CD4-positive, alpha-beta T cell treated with Interleukin-4 for 1 hour (primary cell): ENCODE measurements around the gene DRC1.
A peak's percentile ranks its signal among the peaks of the same experiment; 100 is the strongest.

Experiments
- DNase-seq, 2 donors: peaks; one replicate each; pipeline ENCODE4 v3.0.0-alpha.2; 2020 to 2022

Gene DRC1

GRCh38 chr2:26400723-26401122 lies 997 bp upstream of the DRC1 start:
- no peak for DNase-seq

- DNase-seq, result no peak
These were observed 5.8 kb downstream of the DRC1 start for GRCh38 chr2:26407526-26407925.

- DNase-seq, result no peak
These were observed 8.1 kb downstream of the DRC1 start for GRCh38 chr2:26409785-26410184.

- DNase-seq, result no peak
These were observed 9.1 kb downstream of the DRC1 start for GRCh38 chr2:26410764-26411243.

DNA sequence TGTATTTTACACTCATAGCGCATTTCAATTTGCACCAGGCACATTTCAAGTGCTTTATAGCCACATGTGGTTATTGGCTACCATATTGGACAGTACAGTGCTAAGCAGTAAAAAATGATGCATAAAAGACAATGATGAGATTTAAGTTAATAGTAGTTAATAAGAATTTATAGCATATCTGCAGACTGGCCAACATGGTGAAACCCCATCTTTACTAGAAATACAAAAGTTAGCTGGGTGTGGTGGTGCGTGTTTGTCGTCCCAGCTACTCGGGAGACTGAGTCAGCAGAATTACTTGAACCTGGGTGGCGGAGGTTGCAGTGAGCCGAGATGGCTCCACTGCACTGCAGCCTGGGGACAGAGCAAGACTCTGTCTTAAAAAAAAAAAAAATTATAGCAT lies 9.7 kb downstream of the DRC1 start:
- no peak for DNase-seq

GRCh38 chr2:26412091-26412673 lies 10.5 kb downstream of the DRC1 start:
- DNase-seq, result peak in 1 of 2 donors; percentile 16

GRCh38 chr2:26414311-26414710 lies 12.6 kb downstream of the DRC1 start:
- no peak for DNase-seq

DNA sequence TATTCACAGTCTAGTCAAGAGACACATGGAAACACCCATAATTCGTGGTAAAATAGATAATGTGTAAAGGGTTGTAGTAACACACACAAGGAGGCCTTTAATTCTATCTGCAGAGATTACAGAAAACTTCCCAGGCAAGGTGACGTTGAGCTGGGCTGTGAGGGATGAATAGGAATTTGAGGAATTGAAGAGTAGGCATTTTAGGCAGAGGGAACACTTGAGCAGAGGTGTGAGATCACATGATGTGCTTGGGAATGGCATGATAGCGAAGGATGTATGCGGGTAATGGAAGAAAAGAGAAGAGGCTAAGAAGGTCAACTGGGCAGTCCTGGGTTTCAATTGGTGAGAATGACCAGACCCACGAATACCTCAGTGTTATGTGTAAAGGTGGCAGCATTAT lies 20.2 kb downstream of the DRC1 start:
- no peak for DNase-seq

DNA sequence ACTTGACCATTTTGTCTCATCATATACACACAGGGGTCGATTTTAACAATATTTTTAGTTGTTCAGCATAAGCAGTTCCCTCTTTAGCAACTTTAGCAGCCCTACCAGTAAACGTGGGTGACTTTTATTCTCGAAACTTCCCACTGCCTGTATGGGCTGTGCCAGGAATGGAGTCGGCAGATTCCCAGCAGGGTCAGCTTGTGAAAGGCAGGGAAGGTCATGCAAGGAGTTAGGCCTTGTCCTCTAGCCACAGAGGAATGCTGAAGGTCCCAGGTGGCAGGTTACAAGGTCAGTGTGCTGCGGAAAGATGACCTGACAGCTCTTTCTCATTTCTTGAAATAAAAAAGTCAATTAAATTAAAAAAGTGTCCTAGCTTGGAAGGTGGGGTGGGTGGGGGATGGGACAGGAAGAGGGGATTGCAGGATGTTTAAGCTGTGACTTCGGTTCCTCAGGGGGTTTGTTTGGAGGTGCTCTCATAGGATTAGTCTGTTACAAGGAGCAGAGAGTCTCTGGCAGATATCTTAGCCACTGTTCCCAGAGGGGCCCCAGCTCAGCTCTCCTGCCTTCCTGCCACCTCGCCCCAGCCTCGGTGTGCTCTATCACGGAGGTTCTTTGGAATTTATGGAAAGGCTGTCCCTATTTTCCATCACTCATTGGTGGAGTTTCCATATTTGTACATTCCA lies 21.4 kb downstream of the DRC1 start:
- DNase-seq, result no peak

GRCh38 chr2:26423750-26424149 lies 22.0 kb downstream of the DRC1 start:
- DNase-seq, result no peak

GRCh38 chr2:26424221-26424620 lies 22.5 kb downstream of the DRC1 start:
- DNase-seq, result no peak

- DNase-seq, result no peak
These were observed 27.1 kb downstream of the DRC1 start for GRCh38 chr2:26428846-26429245.

DNA sequence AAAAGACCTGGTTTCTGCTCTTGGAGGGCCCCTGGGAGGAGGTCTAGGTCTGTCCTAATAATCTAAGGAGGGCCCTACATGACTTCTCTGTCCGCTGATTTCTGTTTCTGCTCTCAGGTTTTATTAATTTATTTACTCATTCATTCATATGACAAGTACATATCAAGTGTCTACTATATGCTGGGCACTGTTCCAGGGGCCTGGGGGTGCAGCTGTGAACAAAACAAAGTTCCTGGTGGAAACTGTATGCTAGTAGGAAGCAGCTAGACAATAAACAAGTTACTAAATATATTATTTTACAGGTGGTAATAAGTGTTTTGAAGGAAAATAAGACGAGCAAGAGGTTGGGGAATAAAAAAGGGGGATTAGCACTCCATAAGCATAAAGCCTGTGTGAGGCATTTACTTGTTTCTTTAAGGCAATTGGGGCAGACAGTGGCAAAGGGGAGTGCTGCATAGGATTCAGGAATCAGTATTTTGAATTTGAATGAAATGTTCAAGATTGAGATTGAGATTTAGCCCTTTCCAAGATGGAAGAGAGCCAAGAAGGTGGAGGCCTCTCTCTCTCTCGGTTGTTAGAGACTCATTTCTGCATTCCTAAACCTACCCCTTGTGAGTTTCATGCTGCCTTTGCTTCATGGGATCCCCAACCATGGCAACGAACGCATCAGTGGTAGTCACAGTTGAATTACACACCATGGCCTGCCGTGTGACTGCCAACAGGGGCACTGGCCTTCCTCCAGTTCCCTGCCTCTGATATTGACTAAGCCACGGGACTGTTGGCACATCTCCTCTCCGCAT lies 28.3 kb downstream of the DRC1 start:
- DNase-seq, result no peak

GRCh38 chr2:26430826-26431225 lies 29.1 kb downstream of the DRC1 start:
- DNase-seq, result no peak

DNA sequence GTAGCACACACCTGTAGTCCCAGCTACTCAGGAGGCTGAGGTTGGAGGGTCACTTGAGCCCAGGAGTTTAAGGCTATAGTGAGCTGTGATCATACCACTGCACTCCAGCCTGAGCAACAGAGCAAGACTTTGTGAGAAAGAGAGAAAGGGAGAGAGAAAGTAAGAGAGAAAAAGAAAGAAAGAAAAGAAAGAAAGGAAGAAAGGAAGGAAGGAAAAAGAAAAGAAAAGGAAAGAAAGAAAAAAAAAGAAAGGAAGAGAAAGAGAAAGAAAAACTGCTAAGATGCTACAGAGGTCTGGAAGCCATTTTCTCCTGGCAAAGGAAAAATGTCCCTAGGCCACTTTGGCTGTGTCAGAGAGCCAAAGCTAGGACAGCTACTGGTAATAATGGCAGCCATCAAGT lies 30.6 kb downstream of the DRC1 start:
- no peak for DNase-seq

- no peak for DNase-seq
These were observed 31.1 kb downstream of the DRC1 start for GRCh38 chr2:26432859-26433258.

DNA sequence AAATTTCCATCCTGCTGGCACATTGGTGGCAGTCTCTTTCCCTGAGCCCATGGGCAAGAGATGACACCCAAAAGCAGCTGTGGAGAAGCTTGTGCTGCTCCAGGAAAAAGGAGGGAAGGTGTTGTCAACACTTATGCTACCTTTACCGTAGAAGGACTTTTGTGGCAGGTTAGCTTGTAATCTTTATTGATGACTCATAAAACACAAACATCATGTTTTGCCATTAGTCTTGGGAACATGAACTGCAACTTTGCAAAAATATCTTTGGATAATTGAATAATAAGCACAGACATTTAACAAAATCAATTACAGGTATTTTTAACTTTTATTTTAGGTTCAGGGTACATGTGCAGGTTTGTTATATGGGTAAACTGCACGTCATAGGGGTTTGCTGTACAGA lies 33.4 kb downstream of the DRC1 start:
- DNase-seq, result no peak

- DNase-seq, result no peak
These were observed 36.8 kb downstream of the DRC1 start for GRCh38 chr2:26438526-26438925.

GRCh38 chr2:26438926-26439325 lies 37.2 kb downstream of the DRC1 start:
- no peak for DNase-seq

GRCh38 chr2:26442301-26442700 lies 40.6 kb downstream of the DRC1 start:
- DNase-seq, result no peak

DNA sequence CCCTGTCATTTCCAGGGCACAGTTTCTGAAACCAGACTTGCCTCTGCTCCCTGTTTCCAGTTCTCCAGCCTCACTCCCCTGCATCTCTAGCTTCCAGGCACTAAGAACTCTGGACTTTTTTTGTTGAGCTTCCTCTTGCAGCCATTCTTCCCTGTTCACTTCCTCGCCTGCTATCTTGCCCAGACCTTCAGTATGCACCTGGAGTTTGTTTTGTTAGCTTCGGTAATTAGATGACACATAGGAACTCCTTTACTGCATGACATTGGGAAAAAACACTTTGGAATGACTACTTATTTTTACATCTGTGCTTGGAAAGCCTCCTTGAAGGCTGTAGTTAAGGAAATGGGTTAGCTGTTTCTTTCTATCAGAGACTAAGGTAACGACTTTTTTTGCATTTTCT lies 41.0 kb downstream of the DRC1 start:
- no peak for DNase-seq

DNA sequence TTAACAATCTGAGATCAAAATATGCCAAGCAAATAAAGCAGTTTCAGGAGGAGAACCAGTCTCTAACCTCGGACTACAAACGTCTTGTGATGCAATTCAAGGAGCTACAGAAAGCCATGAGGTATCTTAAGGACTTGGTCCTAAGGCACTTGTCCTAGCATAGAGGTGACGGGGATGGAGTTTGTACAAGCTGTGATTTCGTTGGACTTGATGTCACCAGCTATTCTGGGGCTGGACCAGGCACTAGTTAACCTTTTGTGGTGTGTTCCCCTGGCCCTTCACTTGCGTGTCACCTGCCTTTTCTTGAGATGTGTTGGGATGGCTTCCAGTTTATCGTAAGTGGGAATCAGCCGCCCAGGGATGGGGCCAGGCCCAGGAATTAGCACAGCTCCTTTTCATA lies 42.5 kb downstream of the DRC1 start:
- no peak for DNase-seq

DNA sequence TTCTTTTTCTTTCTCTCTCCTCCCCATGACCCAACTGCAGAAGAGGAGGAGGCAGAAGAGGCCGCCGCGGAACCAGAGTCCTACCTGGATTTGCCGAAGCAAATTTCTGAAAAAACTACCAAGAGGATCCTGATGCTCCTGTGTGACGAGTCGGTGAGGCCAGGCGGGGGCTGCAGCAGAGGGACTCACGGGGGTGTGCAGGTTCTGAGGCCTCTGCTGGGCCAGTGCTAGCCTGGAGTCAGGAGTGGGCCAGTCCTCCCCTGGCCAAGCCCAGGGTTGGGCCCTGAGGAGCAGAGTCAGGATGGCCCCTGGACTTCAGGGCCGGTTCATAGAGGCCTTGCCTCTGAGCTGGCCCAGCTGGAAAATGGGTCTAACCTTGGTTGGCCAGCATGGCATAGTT lies 46.9 kb downstream of the DRC1 start:
- DNase-seq, result no peak
